ENCODE data around the gene TPD52L1.

DNA sequence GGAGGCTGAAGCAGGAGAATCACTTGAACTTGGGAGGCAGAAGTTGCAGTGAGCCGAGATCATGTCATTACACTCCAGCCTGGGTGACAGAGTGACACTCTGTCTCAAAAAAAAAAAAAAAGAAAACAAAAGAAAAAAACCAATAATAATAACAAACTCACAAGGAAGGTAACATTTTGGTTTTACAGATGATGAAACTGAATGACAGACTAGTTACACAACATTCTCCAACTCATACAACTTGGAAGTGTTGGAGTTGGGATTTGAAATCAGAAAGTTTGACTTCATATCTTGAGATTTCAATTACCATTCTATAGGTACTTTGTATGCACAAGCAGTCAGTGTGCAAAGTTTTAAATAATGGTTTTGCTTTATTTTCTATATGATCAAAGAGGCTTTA is 10.2 kb downstream of the TPD52L1 start:
- TF ChIP-seq, protein P1, sequence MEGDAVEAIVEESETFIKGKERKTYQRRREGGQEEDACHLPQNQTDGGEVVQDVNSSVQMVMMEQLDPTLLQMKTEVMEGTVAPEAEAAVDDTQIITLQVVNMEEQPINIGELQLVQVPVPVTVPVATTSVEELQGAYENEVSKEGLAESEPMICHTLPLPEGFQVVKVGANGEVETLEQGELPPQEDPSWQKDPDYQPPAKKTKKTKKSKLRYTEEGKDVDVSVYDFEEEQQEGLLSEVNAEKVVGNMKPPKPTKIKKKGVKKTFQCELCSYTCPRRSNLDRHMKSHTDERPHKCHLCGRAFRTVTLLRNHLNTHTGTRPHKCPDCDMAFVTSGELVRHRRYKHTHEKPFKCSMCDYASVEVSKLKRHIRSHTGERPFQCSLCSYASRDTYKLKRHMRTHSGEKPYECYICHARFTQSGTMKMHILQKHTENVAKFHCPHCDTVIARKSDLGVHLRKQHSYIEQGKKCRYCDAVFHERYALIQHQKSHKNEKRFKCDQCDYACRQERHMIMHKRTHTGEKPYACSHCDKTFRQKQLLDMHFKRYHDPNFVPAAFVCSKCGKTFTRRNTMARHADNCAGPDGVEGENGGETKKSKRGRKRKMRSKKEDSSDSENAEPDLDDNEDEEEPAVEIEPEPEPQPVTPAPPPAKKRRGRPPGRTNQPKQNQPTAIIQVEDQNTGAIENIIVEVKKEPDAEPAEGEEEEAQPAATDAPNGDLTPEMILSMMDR (IDR thresholded peaks at IDR 0.05), result no peak
- TF ChIP-seq EZH2 (IDR thresholded peaks at IDR 0.05; ENCODE audit: borderline replicate concordance, insufficient read depth, low read depth, low read length, poor library complexity, severe bottlenecking), result no peak
